HEK293T (cell line): ENCODE measurements around the gene MRPL3.

Experiments
- ARNT ChIP-seq: fragments of 450-650 bp; IDR thresholded peaks from 2 replicates; pipeline ENCODE4 v1.6.1; 2017; ENCODE audit warnings: mild to moderate bottlenecking
- BHLHE40 ChIP-seq: fragments of 450-650 bp; IDR thresholded peaks from 2 replicates; pipeline ENCODE4 v1.6.1; 2016; ENCODE audit warnings: mild to moderate bottlenecking, moderate library complexity, borderline replicate concordance
- CTBP1 ChIP-seq: fragments of 450-650 bp; IDR thresholded peaks from 2 replicates; pipeline ENCODE4 v1.6.1; 2016; ENCODE audit warnings: borderline replicate concordance
- ELF4 ChIP-seq: fragments of 450-650 bp; IDR thresholded peaks from 2 replicates; pipeline ENCODE4 v1.6.1; 2017; ENCODE audit warnings: antibody characterized with exemption
- FOXA1 ChIP-seq: fragments of 450-650 bp; IDR thresholded peaks from 2 replicates; pipeline ENCODE4 v1.6.1; 2016; ENCODE audit warnings: mild to moderate bottlenecking
- FOXK2 ChIP-seq: fragments of 450-650 bp; IDR thresholded peaks from 2 replicates; pipeline ENCODE4 v1.6.1; 2016; ENCODE audit warnings: mild to moderate bottlenecking
- FOXM1 ChIP-seq: fragments of 450-650 bp; IDR thresholded peaks from 2 replicates; pipeline ENCODE4 v1.6.1; 2017; ENCODE audit warnings: mild to moderate bottlenecking, borderline replicate concordance
- HDGF ChIP-seq: fragments of 450-650 bp; IDR thresholded peaks from 2 replicates; pipeline ENCODE4 v1.6.1; 2017; ENCODE audit warnings: antibody characterized with exemption, borderline replicate concordance
- LEF1 ChIP-seq: fragments of 450-650 bp; IDR thresholded peaks from 2 replicates; pipeline ENCODE4 v1.6.1; 2017; ENCODE audit warnings: mild to moderate bottlenecking, borderline replicate concordance
- PKNOX1 ChIP-seq: fragments of 450-650 bp; IDR thresholded peaks from 2 replicates; pipeline ENCODE4 v1.6.1; 2016
- SP1 ChIP-seq: fragments of 450-650 bp; IDR thresholded peaks from 2 replicates; pipeline ENCODE4 v1.6.1; 2017
- SUZ12 ChIP-seq: fragments of 450-650 bp; IDR thresholded peaks from 2 replicates; pipeline ENCODE4 v1.6.1; 2016; ENCODE audit warnings: mild to moderate bottlenecking
- TARDBP ChIP-seq: fragments of 450-650 bp; IDR thresholded peaks from 2 replicates; pipeline ENCODE4 v1.6.1; 2016
- ZNF384 ChIP-seq: fragments of 450-650 bp; IDR thresholded peaks from 2 replicates; pipeline ENCODE4 v1.6.1; 2016

GRCh38 chr3:131544557-131544956 lies 41.8 kb upstream of the MRPL3 start:
- TF ChIP-seq SP1 = no peak
- TF ChIP-seq TARDBP = no peak
- TF ChIP-seq ARNT = no peak
- no peak for TF ChIP-seq SUZ12
- no peak for TF ChIP-seq PKNOX1
- no peak for TF ChIP-seq BHLHE40
- TF ChIP-seq FOXA1 = no peak
- TF ChIP-seq CTBP1 = no peak
- no peak for TF ChIP-seq HDGF
- no peak for TF ChIP-seq ELF4
- no peak for TF ChIP-seq ZNF384
- no peak for TF ChIP-seq FOXM1
- TF ChIP-seq FOXK2 = no peak
- TF ChIP-seq LEF1 = no peak
